Astrocyte of the cerebellum (primary cell): ENCODE data around the gene LRSAM1.

Experiments
- DNase-seq: peaks from one replicate; pipeline ENCODE4 v3.0.0-alpha.2; 2011; ENCODE audit warnings: low read depth
- H3K4me3 ChIP-seq: 2 replicates; pipeline ENCODE4 v1.5.1; 2011; ENCODE audit warnings: mild to moderate bottlenecking, low read depth, low read length, moderate library complexity
- in situ Hi-C: cut with HindIII; loops from 2 replicates; pipeline ENCODE4 v1.10.0; 2017; ENCODE audit warnings: low sequenced_read_pairs
- TF ChIP-seq, protein P1 (sequence below): IDR thresholded peaks from 2 replicates; pipeline ENCODE4 v1.5.1; 2012; ENCODE audit warnings: low read length, low read depth, moderate library complexity, mild to moderate bottlenecking; ENCODE audit errors: missing control alignments

Gene LRSAM1

DNA sequence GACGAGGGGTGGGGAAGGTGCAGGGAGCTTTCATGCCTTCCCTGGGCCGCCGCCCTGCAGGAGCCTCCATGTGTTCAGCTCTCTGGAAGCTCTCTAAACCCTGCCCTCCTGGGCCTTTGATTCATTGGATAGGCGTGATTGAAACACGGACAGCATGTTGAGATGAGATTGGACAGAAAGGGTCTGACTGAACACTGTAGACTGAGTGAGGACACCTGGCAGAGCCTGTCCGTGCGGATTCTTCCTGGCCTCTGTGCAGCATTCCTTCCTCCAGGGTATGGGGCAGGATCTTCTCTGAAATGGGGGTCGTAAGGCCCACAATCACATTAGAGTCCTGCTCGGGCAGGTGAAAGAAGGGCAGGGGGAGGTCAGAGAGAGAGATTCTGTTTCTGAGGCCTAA lies 12.9 kb upstream of the LRSAM1 start:
- TF ChIP-seq, protein P1, sequence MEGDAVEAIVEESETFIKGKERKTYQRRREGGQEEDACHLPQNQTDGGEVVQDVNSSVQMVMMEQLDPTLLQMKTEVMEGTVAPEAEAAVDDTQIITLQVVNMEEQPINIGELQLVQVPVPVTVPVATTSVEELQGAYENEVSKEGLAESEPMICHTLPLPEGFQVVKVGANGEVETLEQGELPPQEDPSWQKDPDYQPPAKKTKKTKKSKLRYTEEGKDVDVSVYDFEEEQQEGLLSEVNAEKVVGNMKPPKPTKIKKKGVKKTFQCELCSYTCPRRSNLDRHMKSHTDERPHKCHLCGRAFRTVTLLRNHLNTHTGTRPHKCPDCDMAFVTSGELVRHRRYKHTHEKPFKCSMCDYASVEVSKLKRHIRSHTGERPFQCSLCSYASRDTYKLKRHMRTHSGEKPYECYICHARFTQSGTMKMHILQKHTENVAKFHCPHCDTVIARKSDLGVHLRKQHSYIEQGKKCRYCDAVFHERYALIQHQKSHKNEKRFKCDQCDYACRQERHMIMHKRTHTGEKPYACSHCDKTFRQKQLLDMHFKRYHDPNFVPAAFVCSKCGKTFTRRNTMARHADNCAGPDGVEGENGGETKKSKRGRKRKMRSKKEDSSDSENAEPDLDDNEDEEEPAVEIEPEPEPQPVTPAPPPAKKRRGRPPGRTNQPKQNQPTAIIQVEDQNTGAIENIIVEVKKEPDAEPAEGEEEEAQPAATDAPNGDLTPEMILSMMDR, result no peak
- in situ Hi-C loops, result no loop called here
- H3K4me3 ChIP-seq, result no peak overlapping the region
- DNase-seq, result no peak

DNA sequence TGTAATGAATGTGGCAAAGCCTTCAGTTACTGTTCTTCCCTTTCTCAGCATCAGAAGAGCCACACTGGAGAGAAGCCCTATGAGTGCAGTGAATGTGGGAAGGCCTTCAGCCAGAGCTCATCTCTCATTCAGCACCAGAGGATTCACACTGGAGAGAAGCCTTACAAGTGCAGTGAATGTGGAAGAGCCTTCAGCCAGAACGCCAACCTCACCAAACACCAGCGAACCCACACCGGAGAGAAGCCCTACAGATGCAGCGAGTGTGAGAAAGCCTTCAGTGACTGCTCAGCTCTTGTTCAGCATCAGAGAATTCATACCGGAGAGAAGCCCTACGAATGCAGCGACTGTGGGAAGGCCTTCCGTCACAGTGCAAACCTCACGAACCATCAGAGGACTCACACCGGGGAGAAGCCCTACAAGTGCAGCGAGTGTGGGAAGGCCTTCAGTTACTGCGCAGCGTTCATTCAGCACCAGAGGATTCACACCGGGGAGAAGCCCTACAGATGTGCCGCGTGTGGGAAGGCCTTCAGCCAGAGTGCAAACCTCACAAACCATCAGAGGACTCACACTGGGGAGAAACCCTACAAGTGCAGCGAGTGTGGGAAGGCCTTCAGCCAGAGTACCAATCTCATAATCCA lies 6.9 kb upstream of the LRSAM1 start:
- no peak overlapping the region for H3K4me3 ChIP-seq
- TF ChIP-seq, protein P1, result no peak
- DNase-seq, result no peak
- in situ Hi-C loops, result no loop called here

GRCh38 chr9:127444921-127445850 lies 6.1 kb upstream of the LRSAM1 start:
- TF ChIP-seq, protein P1, result no peak
- in situ Hi-C loops, result no loop called here
- no peak overlapping the region for H3K4me3 ChIP-seq
- DNase-seq, result no peak

GRCh38 chr9:127445851-127446712 lies 5.2 kb upstream of the LRSAM1 start:
- in situ Hi-C loops, result no loop called here
- H3K4me3 ChIP-seq, result no peak overlapping the region
- TF ChIP-seq, protein P1, result no peak
- DNase-seq, result no peak

DNA sequence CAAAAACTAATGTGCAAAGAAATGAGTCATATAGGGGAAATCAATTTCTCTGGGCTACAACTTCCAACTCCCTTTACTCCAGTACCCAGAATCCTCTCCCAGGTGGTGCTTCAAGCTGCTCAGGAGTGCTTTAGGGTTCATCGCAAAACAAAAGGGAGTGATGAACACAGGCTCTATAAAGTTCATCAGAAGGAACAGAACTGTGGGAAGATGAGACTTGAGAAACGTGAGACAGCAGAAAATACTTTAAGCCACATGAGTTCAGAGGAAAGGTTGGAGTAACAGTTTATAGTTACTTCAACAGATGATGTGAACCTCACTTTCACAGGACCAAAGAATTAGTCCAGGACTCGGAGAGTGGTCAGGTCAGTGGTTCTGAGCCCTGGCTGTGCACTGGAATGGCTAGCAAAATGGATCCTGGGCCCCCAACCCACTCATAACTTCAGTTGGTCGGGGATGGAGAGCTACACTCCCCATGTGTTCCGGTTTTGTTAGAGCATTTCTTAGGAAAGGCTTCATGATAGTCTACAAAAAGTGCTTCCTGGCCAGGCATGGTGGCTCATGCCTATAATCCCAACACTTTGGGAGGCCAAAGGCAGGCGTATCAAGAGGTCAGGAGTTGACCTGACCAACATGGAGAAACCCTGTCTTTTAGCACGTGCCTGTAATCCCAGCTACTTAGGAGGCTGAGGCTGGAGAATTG lies 4.4 kb upstream of the LRSAM1 start:
- no peak for DNase-seq
- TF ChIP-seq, protein P1, result no peak
- in situ Hi-C loops, result no loop called here
- no peak overlapping the region for H3K4me3 ChIP-seq
